Panc1 (cell line): ENCODE results near the gene FBXO31. TPM values are rescaled to one million over a fixed set of nuclear protein-coding genes. Genes with fewer than 3 reads are reported as not detected.
"Not testable (repeated sequence)": the region's sequence is repeated elsewhere in the genome, so short reads cannot be mapped to it uniquely, and the experiment has no call there.

ENCODE experiments used
- ATAC-seq: fragments of 200-7000 bp; cut with Tn5 transposase; 2 replicates; pipeline ENCODE4 v1.9.1; 2020; ENCODE audit warnings: mild to moderate bottlenecking, moderate library complexity
- BruUV-seq: library from RNA; stranded (reverse); fragments of 400-500 nt; replicated peaks from 2 replicates; lab custom pipeline; 2021; lab: Mats Ljungman, UMichigan
- CTCF ChIA-PET: fragments of 300-600 bp; sonication (Branson Sonifier 250); formaldehyde crosslinking; loops from one replicate; lab custom pipeline; 2022; ENCODE audit warnings: antibody characterized with exemption; lab: Charles Lee
- POLR2A ChIA-PET: fragments of 300-600 bp; sonication (Branson Sonifier 250); formaldehyde crosslinking; loops from one replicate; lab custom pipeline; 2022; ENCODE audit warnings: antibody characterized with exemption; lab: Charles Lee
- DNase-seq: peaks from one replicate; pipeline ENCODE4 v3.0.0-alpha.2; 2010; ENCODE audit warnings: low read depth, low spot score
- H3K27ac ChIP-seq: 2 replicates; pipeline ENCODE4 v1.5.1; 2011; ENCODE audit warnings: mild to moderate bottlenecking, low read length, inconsistent platforms
- H3K27me3 ChIP-seq: fragments of 200-500 bp; sonication (Bioruptor generic); 2 replicates; pipeline ENCODE4 v1.6.0; 2014; ENCODE audit warnings: low read length, inconsistent platforms; ENCODE audit not compliant: control insufficient read depth, insufficient read depth
- H3K36me3 ChIP-seq: fragments of 200-500 bp; sonication (Bioruptor generic); 2 replicates; pipeline ENCODE4 v1.5.1; 2014; ENCODE audit warnings: inconsistent platforms, mild to moderate bottlenecking, low read length, moderate library complexity; ENCODE audit not compliant: control insufficient read depth, insufficient read depth
- H3K4me1 ChIP-seq: 2 replicates; pipeline ENCODE4 v1.5.1; 2011; ENCODE audit warnings: inconsistent platforms, mild to moderate bottlenecking, low read length, moderate library complexity; ENCODE audit not compliant: control insufficient read depth, insufficient read depth
- H3K4me3 ChIP-seq, 2 experiments: 2 replicates each; pipeline ENCODE4 v1.5.1; 2011 to 2012; ENCODE audit warnings: low read depth in 2 of 2, low read length in 2 of 2, mild to moderate bottlenecking in 2 of 2, inconsistent platforms in 1 of 2, moderate library complexity in 1 of 2
- H3K9me3 ChIP-seq: fragments of 200-500 bp; sonication (Bioruptor generic); 2 replicates; pipeline ENCODE4 v1.5.1; 2014; ENCODE audit warnings: low read depth, mild to moderate bottlenecking, inconsistent platforms, low read length, moderate library complexity; ENCODE audit not compliant: control insufficient read depth, insufficient read depth
- CTCF ChIP-seq: fragments of 450-650 bp; IDR thresholded peaks from 2 replicates; pipeline ENCODE4 v1.5.1; 2017; ENCODE audit warnings: mild to moderate bottlenecking
- POLR2AphosphoS5 ChIP-seq: IDR thresholded peaks from 2 replicates; pipeline ENCODE4 v1.6.1; 2012; ENCODE audit warnings: mild to moderate bottlenecking, low read depth, low read length, moderate library complexity
- REST ChIP-seq, 2 experiments: IDR thresholded peaks; 2 replicates each; pipeline ENCODE4 v1.6.1; 2011 to 2012; ENCODE audit warnings: low read depth in 2 of 2, control low read depth in 1 of 2, low read length in 1 of 2, mild to moderate bottlenecking in 1 of 2, moderate library complexity in 1 of 2; ENCODE audit not compliant: insufficient read depth in 1 of 2
- SIN3A ChIP-seq: IDR thresholded peaks from 2 replicates; pipeline ENCODE4 v1.6.1; 2012; ENCODE audit warnings: low read depth, mild to moderate bottlenecking, low read length, moderate library complexity, borderline replicate concordance; ENCODE audit not compliant: insufficient read depth
- TCF7L2 ChIP-seq: IDR thresholded peaks from 2 replicates; pipeline ENCODE4 v1.6.1; 2011; ENCODE audit warnings: mild to moderate bottlenecking, low read depth, low read length, inconsistent platforms
- in situ Hi-C: cut with HindIII; loops from 2 replicates; pipeline ENCODE4 v1.10.0; 2016; ENCODE audit warnings: low sequenced_read_pairs, low pct_unique_long_range_greater_than_20kb
- intact Hi-C: fragments of 100-400 bp; cut with micrococcal nuclease; formaldehyde crosslinking; loops from one replicate; pipeline ENCODE4 v1.10.0; 2022; ENCODE audit not compliant: unreplicated experiment
- total RNA-seq: library from RNA; stranded (reverse); gene quantifications from one replicate; pipeline ENCODE4 v1.2.1, GENCODE V29; 2021; ENCODE audit not compliant: unreplicated experiment

FBXO31 gene
- total RNA-seq, 1 experiment from 2014 or later = 22.4 TPM

- peaks cover 7% of the 10 kb centered on the region for H3K36me3 ChIP-seq
- H3K27me3 ChIP-seq = no peaks in the 10 kb centered on the region
- H3K4me3 ChIP-seq = peak overlapping the region; percentile 53 to 73; a peak in 3 of 4 replicates
- ChIA-PET CTCF (no interaction called here), POLR2A (no interaction called here)
- BruUV-seq = no TSS peak
- DNase-seq (no peak), ATAC-seq (no peak)
- no peaks in the 10 kb centered on the region for H3K9me3 ChIP-seq
- in situ Hi-C loops = no loop called here
- H3K27ac ChIP-seq = peak overlapping the region; percentile 87
- intact Hi-C loops = no loop called here
- TF ChIP-seq TCF7L2 (no peak), SIN3A (no peak), REST (IDR thresholded peaks at IDR 0.05; ENCODE audit: insufficient read depth in 1 of 2, low read depth in 2 of 2, low read length in 1 of 2) (no peak), CTCF (no peak), POLR2AphosphoS5 (no peak)
- peaks cover 34% of the 10 kb centered on the region for H3K4me1 ChIP-seq
Measured at GRCh38 chr16:87390641-87391323, 7.2 kb upstream of the FBXO31 start.

- DNase-seq, H3K9me3 ChIP-seq, CTCF ChIA-PET, intact Hi-C loops, ATAC-seq, H3K27me3 ChIP-seq, in situ Hi-C loops, H3K4me3 ChIP-seq, H3K36me3 ChIP-seq, POLR2A ChIA-PET, BruUV-seq: not testable (repeated sequence)
- Histone ChIP-seq H3K4me1 (peaks cover 28% of the 10 kb centered on the region), H3K27ac (peak overlapping the region; percentile 89)
Measured at GRCh38 chr16:87389914-87390313, 6.3 kb upstream of the FBXO31 start.

- CTCF ChIA-PET = no interaction called here
- POLR2A ChIA-PET = no interaction called here
- ATAC-seq (no peak), DNase-seq (no peak)
- TF ChIP-seq TCF7L2 = no peak
- no peak for TF ChIP-seq POLR2AphosphoS5
- no peak for TF ChIP-seq REST (IDR thresholded peaks at IDR 0.05; ENCODE audit: insufficient read depth in 1 of 2, low read depth in 2 of 2, low read length in 1 of 2)
- TF ChIP-seq SIN3A = no peak
- TF ChIP-seq CTCF = no peak
- H3K27me3 ChIP-seq = no peaks in the 10 kb centered on the region
- intact Hi-C loops = no loop called here
- H3K9me3 ChIP-seq = no peaks in the 10 kb centered on the region
- peaks cover 27% of the 10 kb centered on the region for H3K4me1 ChIP-seq
- peak overlapping the region; percentile 89 for H3K27ac ChIP-seq
- H3K4me3 ChIP-seq = no peak overlapping the region
- in situ Hi-C loops = no loop called here
- H3K36me3 ChIP-seq = peaks cover 7% of the 10 kb centered on the region; the same call in 1 of the 2 replicates
- no TSS peak for BruUV-seq
Measured at GRCh38 chr16:87389245-87389644, 5.7 kb upstream of the FBXO31 start.
